ENCODE data around the gene BAD. TPM values are rescaled to one million over a fixed set of nuclear protein-coding genes. Genes with fewer than 3 reads are reported as not detected.

BAD gene
- total and polyA plus RNA-seq, 2 of the 13 experiments (the other 11 are each of a cell fraction or from before 2014, with no cell fraction given): 17.9 to 28.5 TPM

GRCh38 chr11:64284962-64285884 lies 758 bp upstream of the BAD start, which contains the start of gene GPR137 (continued):
- TF ChIP-seq, protein P1, sequence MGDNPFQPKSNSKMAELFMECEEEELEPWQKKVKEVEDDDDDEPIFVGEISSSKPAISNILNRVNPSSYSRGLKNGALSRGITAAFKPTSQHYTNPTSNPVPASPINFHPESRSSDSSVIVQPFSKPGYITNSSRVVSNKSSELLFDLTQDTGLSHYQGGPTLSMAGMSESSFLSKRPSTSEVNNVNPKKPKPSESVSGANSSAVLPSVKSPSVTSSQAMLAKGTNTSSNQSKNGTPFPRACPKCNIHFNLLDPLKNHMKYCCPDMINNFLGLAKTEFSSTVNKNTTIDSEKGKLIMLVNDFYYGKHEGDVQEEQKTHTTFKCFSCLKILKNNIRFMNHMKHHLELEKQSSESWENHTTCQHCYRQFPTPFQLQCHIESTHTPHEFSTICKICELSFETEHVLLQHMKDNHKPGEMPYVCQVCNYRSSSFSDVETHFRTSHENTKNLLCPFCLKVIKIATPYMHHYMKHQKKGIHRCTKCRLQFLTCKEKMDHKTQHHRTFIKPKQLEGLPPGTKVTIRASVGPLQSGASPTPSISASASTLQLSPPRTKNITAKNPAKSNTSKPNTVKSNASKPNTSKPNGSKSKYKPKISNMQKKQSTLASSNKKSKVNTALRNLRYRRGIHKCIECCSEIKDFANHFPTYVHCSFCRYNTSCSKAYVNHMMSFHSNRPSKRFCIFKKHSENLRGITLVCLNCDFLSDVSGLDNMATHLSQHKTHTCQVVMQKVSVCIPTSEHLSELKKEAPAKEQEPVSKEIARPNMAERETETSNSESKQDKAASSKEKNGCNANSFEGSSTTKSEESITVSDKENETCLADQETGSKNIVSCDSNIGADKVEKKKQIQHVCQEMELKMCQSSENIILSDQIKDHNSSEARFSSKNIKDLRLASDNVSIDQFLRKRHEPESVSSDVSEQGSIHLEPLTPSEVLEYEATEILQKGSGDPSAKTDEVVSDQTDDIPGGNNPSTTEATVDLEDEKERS (CRISPR knock-in tag; IDR thresholded peaks at IDR 0.05): no peak; the same call in 1 of the 2 replicates
- TF ChIP-seq LRRFIP1 (CRISPR knock-in tag; conservative IDR thresholded peaks at IDR 0.05): no peak
- TF ChIP-seq, protein P2, sequence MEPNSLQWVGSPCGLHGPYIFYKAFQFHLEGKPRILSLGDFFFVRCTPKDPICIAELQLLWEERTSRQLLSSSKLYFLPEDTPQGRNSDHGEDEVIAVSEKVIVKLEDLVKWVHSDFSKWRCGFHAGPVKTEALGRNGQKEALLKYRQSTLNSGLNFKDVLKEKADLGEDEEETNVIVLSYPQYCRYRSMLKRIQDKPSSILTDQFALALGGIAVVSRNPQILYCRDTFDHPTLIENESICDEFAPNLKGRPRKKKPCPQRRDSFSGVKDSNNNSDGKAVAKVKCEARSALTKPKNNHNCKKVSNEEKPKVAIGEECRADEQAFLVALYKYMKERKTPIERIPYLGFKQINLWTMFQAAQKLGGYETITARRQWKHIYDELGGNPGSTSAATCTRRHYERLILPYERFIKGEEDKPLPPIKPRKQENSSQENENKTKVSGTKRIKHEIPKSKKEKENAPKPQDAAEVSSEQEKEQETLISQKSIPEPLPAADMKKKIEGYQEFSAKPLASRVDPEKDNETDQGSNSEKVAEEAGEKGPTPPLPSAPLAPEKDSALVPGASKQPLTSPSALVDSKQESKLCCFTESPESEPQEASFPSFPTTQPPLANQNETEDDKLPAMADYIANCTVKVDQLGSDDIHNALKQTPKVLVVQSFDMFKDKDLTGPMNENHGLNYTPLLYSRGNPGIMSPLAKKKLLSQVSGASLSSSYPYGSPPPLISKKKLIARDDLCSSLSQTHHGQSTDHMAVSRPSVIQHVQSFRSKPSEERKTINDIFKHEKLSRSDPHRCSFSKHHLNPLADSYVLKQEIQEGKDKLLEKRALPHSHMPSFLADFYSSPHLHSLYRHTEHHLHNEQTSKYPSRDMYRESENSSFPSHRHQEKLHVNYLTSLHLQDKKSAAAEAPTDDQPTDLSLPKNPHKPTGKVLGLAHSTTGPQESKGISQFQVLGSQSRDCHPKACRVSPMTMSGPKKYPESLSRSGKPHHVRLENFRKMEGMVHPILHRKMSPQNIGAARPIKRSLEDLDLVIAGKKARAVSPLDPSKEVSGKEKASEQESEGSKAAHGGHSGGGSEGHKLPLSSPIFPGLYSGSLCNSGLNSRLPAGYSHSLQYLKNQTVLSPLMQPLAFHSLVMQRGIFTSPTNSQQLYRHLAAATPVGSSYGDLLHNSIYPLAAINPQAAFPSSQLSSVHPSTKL (CRISPR knock-in tag; IDR thresholded peaks at IDR 0.05): no peak
- no peak for TF ChIP-seq RELA (CRISPR knock-in tag; IDR thresholded peaks at IDR 0.05)
- TF ChIP-seq MIER2 (CRISPR knock-in tag; IDR thresholded peaks at IDR 0.05): no peak
- TF ChIP-seq ZNF337 (CRISPR knock-in tag; IDR thresholded peaks at IDR 0.05; ENCODE audit: borderline replicate concordance, low read depth): no peak
- TF ChIP-seq ZBTB21 (CRISPR knock-in tag; IDR thresholded peaks at IDR 0.05): no peak
- no peak for TF ChIP-seq CBX2 (IDR thresholded peaks at IDR 0.05; ENCODE audit: low read depth, low read length)
- no peak for TF ChIP-seq CBX2 (CRISPR knock-in tag; IDR thresholded peaks at IDR 0.05; ENCODE audit: low read depth)
- TF ChIP-seq, protein P3, sequence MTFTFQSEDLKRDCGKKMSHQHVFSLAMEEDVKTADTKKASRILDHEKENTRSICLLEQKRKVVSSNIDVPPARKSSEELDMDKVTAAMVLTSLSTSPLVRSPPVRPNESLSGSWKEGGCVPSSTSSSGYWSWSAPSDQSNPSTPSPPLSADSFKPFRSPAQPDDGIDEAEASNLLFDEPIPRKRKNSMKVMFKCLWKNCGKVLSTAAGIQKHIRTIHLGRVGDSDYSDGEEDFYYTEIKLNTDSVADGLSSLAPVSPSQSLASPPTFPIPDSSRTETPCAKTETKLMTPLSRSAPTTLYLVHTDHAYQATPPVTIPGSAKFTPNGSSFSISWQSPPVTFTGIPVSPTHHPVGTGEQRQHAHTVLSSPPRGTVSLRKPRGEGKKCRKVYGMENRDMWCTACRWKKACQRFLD (CRISPR knock-in tag; IDR thresholded peaks at IDR 0.05; ENCODE audit: borderline replicate concordance): no peak
- TF ChIP-seq NR2C2 (CRISPR knock-in tag; IDR thresholded peaks at IDR 0.05; ENCODE audit: borderline replicate concordance): peak; percentile 90
- TF ChIP-seq STAT5B (CRISPR knock-in tag; IDR thresholded peaks at IDR 0.05): no peak
- TF ChIP-seq ZSCAN25 (CRISPR knock-in tag; IDR thresholded peaks at IDR 0.05): no peak
- TF ChIP-seq SP2 (CRISPR knock-in tag; IDR thresholded peaks at IDR 0.05): no peak
- TF ChIP-seq HNRNPH1 (optimal IDR thresholded peaks at IDR 0.05; ENCODE audit: low read depth, low read length): peak; percentile 100
